ENCODE data around the gene KCNC4.

The KCNC4 gene

DNA sequence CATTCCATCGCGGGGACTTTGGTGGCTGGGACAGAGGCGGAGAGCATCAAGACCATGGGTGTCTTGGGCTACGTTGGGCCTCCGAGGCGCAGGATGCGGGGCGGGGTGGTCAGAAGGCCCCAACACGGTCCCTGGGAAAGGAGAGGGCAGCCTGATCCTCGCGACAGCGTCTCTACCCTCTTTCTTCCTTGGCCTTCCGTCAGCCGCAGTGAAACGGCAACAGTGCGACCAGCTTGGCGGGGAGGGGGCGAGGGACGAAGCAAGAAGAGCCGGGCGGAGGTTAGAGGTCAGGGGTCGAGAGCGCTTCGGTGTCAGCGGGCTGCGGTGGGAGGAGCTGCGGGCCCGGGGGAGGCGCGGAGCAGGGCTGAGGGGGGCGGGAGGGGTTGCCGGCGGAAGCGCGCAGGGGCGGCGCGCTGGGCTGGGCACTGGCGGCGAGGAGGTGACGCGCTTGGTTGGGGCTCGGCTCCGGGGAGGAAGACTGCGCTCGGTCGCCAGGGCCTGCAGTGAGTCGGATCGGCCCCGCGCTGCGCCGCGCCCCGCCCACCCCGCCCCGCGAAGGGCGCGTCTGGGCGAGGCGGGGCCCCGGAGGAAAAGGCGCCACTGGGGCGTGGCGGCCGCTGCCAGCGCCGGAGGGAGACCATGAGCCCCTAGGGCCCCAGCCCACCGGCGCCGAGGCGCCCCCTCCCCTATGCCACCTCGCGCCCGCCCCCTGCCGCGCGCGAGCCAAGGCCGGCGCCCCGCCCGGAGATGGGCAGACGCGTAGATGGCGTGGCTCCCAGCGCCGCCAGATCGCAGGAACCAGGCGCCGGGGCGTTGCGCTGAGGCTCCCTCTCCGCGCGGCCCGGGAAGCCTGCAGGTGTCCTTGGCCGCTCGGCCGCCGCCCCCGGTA is at the start of gene KCNC4:
Gene KCNC4, plus strand, starts transcription at position 600 of the 889 bp plus-strand sequence. CDS start 1,186 bp downstream, outside the sequence.
- DNase-seq, result peak; percentile 78

DNA sequence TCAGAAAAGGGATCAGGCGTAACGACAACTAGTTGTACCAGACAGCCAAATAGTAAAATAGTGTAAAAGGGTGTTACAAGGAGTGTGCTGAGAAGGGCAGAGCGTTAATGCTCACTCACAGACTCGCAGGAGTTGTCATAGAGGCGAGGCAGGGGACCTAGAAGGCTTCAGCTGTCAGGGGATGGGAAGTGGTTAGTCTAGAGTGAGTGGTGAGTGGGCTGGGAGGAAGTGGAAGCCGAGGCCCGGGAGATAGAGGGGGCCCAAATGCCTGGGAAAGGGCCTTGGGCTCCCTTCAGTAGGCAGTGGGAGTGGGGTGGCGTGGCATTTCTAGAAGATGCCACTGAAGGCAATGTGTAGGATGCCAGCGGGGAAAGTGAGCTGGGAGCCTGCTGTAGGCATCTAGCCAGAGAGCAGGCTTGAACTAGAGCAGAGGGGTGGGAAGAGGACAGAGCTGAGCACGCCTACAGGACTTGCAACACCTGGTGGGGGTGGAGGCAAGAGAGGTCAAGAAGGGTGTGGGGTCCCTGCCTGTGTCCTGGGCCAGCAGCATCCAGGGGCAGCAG is 49.5 kb upstream of the KCNC4 start:
- DNase-seq, result peak; percentile 16

DNA sequence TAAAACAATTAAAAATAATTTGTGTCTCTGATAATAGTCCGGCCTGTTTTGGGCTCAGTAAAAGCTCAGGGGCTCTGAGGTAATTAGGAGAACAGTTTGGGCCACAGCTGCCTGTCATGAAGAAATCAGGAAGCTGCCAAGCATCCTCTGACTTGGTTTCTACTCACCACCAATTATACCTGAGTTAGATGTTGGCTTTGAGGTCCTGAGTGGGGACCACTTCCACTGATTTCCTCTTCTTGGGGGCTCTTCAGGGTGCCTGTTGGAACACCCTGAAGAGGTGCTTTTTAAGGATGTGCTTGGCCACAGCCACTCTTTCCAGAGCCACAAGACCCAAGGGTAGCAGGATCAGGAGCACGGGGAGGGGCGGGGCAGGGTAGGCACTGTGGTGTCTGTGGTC is 48.9 kb upstream of the KCNC4 start:
- DNase-seq, result no peak

DNA sequence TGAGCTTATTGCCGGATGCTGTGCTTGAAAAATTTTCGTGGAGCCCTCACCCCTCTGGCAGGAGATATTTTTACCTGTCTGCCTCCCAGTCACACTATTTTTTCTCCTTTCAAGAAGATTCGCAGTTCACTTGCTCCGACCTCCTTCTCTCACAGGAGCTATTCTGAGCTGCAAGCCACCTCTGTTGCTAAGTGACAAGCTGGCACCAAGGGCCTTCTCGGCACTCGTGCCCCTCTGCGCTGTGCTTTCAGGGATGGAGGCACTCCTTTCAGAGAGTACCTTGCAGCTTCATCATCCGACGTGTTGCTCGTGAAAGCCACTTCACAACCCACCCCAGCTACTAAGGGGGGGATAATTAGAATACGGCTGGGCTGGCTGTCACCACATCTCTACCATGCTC is 48.3 kb upstream of the KCNC4 start:
- DNase-seq, result no peak

DNA sequence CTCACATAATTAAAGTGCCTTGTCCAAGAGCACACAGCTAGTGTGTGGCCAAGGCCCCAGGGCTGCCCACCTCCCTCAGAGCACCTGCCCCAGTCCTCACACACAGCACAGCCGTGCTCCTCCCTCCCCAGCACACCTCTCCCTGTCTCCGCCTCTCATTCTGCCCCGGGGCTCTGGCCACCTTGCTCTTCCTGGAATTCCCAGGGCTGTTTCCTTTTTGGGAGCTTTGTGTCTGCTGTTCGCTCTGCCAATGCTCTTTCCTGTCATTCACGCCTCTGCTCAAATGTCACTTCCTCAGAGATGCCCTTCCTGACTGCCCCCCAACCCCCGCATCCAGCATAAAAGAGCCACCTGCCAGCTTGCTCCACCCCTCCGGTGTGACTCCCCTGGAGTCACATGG is 46.5 kb upstream of the KCNC4 start:
- no peak for DNase-seq

DNA sequence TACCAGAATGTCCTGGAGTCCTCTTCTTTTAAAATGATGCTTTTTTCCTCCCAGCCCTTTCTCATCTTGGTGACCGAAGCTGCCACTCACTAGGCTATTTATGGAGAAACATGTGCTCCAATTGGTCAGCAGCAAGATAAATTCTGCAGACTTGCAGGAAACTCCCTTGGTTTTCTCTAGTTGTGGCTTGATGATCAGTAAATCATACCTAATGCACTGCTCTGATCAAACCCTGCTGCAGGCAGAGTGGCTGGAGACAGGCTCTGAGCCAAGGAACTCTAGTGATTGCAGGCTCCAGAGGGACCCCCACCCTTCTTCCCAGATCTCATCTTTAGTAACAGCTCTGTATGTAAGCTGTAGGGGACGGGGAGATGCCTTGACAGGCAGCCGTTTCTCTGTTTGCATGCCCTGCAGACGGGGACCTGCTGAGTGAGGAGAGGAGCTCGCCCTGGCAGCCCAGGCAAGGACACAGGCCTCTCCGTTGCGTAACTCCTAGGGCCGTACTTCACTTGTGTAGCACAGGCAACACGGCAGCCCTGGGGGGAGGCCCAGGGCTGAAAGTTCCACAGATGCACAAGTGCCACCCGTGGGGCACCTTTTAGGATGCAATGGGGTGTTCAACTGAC is 45.3 kb upstream of the KCNC4 start:
- DNase-seq, result no peak

DNA sequence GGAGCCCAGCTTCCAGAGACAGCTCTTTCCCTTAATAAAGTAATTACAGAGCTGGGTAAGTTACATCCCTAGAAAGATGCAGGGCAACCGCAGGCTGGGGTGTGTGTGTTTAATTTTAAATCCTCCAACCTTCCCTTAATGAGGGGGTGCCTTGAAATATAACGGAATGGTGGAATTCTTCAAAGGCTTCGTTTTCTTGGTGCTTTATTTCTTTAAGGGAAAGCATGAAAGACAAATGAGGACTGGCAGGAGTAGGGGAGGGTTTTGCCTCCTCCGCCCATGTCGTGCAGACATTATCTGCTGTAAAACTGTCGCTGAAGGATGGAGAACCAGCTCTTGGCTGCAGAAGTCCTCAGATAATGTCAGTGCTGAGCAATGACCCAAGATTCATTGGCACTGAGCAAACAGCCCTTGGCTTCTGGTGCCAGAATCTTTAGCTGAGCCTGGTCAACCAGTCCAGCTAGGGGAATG is 44.3 kb upstream of the KCNC4 start:
- no peak for DNase-seq

DNA sequence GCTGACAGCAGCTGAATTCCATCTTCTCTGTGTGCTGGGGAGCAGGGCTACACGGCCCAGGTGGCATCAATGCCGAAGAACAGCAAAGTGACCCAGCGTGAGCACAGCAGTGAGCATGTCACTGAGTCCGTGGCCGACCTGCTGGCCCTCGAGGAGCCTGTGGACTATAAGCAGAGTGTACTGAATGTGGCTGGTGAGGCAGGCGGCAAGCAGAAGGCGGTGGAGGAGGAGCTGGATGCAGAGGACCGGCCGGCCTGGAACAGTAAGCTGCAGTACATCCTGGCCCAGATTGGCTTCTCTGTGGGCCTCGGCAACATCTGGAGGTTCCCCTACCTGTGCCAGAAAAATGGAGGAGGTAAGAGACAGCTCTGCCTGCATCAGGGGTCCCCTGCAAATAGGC is 43.3 kb upstream of the KCNC4 start:
- DNase-seq, result no peak

DNA sequence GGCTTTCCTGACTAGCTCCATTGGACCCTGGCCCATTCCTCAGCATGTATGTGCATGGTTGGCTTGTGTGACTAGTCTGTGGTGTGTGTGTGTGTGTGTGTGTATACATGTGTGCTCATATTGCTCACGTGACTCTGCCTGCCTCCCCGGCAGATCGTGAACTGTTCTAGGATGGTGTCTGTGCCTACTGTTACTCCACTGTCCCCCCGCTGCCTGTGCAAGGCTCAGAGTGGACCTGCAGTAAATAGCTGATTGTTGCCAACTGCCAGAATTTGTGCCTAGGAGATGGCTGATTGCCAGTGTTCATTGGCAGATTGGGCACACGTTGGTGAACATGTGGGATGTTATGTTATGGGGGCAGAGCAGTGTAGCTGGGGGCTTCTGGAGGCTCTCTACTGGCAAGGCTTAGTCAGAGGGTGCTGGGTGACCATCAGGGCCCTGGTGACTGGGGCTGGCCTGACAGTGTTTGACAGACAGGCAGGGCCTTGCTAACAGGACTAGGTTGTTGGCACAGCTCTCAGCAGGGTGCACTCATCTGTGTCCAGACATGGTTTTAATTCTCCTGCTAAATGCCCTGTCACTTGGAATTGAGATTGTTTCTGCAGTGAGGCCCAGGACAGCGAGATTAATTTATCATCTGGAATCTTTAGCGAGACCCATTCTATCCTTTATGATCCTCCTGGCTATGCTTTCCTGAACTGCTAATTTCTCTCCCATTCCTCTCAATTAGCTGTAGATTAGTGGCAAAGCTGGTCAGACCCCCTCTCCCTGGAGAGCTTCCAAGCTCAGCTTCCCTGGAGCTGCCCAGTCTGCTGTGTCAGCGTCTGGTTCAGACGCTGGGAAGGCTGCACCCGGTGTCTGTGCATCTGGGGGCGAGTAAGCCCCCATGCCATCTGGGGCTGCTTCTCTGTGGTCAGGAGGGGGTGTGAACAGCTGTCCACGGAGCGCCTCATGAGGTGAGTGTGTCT is 39.1 kb upstream of the KCNC4 start:
- no peak for DNase-seq

DNA sequence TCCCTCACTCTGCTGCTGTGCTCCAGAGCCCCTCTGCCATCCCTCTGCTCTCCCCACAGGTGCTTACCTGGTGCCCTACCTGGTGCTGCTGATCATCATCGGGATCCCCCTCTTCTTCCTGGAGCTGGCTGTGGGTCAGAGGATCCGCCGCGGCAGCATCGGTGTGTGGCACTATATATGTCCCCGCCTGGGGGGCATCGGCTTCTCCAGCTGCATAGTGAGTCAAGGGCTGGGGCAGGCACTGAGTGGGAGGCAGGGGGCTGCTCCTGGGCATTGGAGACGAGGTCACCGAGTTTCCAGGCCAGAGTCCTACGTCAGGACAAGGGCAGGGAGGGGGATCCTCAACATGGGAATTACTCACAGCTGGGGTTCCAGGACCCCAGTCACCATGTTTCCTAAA is 38.1 kb upstream of the KCNC4 start:
- DNase-seq, result no peak

DNA sequence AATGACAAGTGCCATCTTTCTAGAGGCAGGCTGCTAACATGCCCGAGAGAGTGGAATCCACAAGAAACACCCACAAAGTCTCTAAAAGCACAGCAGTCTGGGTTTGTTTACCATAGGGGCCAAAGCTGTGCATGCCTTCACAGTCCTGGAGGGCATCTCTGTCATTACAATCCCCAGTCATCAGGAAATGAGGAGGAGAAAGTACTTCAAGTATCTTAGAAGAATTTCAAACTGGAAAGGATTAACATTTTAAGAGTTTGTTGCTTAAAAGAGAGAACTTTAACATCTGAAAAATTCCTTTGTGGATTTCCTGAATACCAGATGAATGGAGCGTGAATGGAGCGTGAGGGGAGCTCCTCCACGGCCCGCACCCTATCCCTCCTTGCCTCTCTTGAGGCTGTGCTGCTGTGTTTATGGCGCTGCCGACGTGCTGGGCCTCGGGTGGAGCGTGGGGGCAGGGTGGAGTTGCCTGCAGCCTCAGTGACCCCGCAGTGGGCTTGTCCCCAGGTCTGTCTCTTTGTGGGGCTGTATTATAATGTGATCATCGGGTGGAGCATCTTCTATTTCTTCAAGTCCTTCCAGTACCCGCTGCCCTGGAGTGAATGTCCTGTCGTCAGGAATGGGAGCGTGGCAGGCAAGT is 36.5 kb upstream of the KCNC4 start:
- DNase-seq, result no peak

DNA sequence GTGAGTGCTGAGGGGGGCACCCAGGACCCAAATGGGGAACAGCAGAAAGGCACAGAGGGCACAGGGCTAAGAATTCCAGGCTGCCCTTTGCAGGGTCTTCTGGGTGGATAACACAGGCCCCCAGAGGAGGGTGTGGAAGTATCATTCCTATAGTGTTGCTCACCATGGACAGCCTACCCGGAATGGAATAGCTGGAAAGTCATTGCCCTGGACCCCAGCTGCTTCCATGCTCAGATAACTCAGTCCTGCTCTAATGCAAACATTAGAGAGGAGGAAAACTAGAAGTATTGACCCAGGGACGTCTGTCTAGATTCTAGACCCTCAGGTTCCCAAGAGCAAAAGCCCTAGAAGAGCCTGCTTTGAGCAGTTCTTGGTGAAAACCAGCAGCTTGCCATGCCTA is 35.2 kb upstream of the KCNC4 start:
- no peak for DNase-seq

DNA sequence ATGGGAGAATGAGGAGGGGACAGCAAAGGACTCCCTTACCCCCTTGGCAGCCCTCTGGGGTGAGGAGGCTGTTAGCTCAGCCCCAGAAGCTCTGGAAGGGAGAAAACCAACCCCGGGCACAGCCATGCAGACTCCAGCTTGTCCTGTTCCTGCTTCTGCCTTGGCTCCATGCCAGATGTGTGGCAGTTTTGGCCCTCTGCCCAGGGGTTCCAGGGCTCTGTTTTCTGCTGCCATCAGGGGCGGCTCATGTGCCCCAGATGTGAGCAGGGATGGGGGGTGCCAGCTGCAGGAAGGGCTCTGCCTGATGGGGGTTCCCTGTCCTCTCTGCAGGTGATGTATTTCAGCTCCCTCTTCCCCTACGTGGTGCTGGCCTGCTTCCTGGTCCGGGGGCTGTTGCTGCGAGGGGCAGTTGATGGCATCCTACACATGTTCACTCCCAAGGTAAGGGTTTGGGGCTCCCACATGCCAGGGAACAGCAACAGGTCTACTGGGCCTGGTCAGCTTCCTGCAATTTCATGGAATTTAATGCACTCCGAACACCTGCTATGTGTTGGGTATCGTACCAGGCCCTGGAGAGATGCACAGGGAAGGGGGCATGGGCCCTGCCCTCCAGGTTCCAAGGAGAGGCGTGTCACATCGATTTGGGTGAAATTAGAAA is 33.7 kb upstream of the KCNC4 start:
- DNase-seq, result peak; percentile 14

DNA sequence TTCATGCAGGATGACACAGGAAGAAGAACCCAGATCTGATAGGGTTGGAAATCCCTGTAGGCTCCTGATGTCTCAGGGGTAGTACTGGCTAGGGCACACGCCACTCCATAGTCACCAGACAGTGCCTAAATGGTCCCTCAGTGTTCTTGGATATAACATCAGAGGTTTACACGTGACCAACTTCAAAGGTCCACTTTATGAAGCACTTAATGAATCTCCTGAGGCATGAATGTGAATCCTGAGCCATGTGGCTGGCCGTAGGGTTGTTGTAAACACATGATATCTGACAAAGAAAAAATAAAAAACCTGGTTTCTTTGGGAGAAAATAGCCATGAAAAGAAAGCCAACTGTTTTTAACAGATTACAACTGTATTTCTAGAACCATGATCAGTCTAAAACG is 32.3 kb upstream of the KCNC4 start:
- DNase-seq, result no peak

DNA sequence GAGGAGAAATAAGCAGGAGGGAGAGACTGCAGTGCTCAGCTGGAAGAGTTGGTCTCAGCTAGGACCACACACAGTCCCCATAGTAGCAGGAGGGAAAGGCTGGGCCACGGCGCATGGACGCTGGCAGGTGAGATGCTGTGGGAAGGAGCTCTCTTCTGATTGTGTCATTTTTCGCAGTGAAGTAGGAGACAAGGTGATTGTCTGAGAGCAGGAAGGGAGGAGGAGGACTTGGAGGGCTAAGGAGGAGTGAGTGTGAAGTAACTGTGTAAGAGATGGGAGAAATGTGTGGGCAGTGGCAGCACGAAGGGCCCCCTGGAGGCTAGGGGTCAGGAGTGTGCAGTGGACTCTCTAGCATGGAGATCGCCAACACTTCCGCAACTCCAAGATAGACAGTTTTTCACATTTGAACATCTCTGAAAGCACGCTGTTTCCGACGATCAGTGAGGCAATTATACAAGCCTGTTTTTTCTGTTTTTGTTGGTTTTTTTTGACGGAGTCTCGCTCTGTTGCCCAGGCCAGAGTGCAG is 26.4 kb upstream of the KCNC4 start:
- DNase-seq, result no peak

DNA sequence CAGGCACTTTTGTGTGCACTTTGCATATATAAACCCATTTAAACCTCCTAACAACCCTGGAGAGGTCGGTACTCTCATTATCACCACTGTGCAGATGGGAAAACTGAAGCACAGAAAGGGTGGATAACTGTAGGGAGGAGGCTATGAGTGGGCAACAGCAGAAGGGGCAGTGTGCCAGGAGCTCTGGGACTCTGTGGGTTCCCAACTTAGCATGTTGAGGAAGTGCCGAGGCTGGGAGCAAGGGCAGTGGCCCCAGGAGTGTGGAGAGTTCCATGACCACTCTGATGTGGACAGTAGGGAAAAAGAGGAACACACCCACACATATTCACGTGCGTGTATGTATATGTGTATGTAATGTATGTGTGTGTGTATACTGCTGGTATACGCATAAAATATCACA is 25.7 kb upstream of the KCNC4 start:
- peak; percentile 20 for DNase-seq

DNA sequence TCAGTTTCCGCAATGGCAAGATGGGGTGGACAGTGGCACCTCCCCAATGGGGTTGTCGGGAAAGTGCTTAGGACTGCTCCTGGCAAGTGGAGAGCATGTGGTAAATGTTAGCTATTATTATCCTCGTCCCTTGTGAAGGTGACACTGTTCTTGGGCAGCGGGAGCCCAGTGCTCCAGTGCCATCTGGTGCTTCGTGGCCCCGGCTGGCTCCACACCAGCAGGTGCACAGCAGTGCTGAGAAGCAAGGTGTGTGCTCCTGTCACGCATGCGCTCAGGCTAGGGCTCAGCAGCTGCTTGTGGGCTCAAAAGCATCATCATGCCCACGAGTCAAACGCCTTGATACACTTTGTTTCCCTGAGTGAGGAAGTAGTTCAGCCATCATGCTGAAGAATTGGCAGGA is 24.9 kb upstream of the KCNC4 start:
- DNase-seq, result no peak

DNA sequence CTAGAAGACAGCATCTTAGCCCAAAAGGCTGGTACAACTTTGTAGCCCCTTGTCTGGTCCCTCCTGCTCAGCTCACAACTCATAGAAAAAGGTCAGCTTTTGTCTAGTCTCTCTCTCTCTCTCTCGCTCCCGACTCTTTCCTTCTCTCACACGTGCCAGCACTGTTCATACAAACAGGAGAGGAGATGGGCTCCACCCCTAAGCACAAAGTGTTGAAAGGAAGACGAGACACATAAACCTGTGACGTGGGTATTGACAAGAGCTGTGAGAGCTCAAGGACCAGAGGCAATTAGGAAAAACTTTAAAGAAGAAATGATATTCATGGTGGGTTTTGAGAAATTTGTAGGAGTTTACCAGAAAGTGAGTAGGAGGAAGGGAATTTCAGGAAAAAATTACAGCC is 23.6 kb upstream of the KCNC4 start:
- DNase-seq, result no peak

DNA sequence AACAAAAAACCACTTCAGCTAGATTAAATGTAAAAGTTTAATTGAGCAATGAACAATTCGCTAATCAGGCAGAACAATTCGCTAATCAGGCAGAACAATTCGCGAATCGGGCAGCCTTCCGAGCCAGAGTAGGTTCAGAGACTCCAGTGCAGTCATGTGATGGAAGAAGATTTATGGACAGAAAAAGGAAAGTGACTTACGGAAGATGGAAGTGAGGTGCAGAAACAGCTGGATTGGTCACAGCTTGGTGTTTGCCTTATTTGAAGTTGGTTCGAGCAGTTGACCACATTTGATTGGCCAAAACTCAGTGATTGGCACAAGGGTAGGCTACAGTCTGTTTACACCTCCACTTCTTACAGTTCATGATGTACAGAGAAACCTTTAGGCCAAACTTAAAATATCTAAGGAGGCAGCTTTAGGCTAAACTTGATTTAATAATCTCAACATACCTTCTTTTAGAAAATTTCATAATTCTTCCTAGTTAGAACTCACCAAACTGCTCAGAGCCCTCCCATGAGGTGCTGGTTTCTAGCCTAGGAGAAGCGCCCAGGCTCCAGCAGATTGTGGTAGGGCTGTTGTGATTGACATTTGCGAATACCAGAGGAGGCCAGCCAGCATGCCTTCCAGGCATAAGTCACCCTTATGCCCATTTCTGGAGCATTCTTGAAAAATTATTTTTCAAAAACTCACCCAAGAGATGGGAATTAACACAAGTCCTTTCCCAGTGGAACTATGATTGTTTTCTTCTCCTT is 22.8 kb upstream of the KCNC4 start:
- DNase-seq, result no peak

DNA sequence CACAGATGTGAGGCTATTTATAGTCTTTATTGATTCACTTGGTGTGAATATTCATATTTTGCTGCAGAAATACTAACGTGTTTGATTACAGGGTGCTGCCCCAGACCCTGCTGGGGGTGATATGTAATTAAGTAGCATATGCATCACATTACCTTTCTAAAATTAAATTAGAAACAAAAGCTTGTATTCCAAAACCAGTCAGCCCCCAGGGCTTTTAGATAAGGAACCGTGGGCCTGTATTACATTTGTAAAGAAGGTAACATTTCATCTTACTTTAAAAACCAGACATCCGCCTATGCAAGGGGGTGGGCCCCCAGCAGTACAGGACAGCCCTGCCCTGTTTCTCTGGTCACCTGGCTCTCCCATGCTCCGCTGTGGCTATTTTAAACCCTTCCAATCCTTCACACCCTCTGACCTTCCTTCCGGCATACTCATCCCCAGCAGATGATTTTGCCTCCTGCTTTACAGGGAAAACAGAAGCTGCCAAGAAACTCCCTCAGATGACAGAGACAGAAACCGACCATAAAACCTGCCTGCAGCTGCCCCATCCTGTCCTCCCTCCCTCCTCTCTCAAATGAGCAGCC is 22.0 kb upstream of the KCNC4 start:
- DNase-seq, result no peak

Measured in suppressor macrophage treated with lipopolysaccharide for 4 hours (primary cell).